H9 (cell line): ENCODE results near the gene WDR87. TPM values are rescaled to one million over a fixed set of nuclear protein-coding genes. Genes with fewer than 3 reads are reported as not detected.

Experiments
- DNase-seq: peaks from one replicate; pipeline ENCODE4 v3.0.0-alpha.2; 2017
- H2AFZ ChIP-seq: one replicate; pipeline ENCODE4 v1.6.1; 2013; ENCODE audit warnings: mild to moderate bottlenecking, low read length, control low read depth, moderate library complexity
- H2AK5ac ChIP-seq: 2 replicates; pipeline ENCODE4 v1.6.1; 2013; ENCODE audit warnings: low read length, control low read depth, mixed read lengths; ENCODE audit not compliant: insufficient read length
- H2BK120ac ChIP-seq: one replicate; pipeline ENCODE4 v1.6.1; 2013; ENCODE audit warnings: low read depth, mild to moderate bottlenecking, low read length, control low read depth, inconsistent platforms; ENCODE audit not compliant: poor library complexity, severe bottlenecking
- H2BK12ac ChIP-seq: 2 replicates; pipeline ENCODE4 v1.6.1; 2013; ENCODE audit warnings: low read length, control low read depth, mixed read lengths, low read depth; ENCODE audit not compliant: insufficient read length
- H2BK15ac ChIP-seq: 2 replicates; pipeline ENCODE4 v1.6.1; 2013; ENCODE audit warnings: low read depth, low read length, control low read depth
- H2BK20ac ChIP-seq: one replicate; pipeline ENCODE4 v1.6.1; 2013; ENCODE audit warnings: low read depth, mild to moderate bottlenecking, low read length, control low read depth, inconsistent platforms; ENCODE audit not compliant: poor library complexity, severe bottlenecking
- H2BK5ac ChIP-seq: 2 replicates; pipeline ENCODE4 v1.6.1; 2013; ENCODE audit warnings: low read length, control low read depth, mixed read lengths; ENCODE audit not compliant: insufficient read length
- H3K14ac ChIP-seq: 2 replicates; pipeline ENCODE4 v1.6.1; 2013; ENCODE audit warnings: low read length, control low read depth; ENCODE audit not compliant: insufficient read depth
- H3K18ac ChIP-seq: 2 replicates; pipeline ENCODE4 v1.6.1; 2013; ENCODE audit warnings: low read depth, mild to moderate bottlenecking, mixed read lengths, low read length, control low read depth; ENCODE audit not compliant: insufficient read length
- H3K23ac ChIP-seq: 2 replicates; pipeline ENCODE4 v1.6.1; 2013; ENCODE audit warnings: low read length, control low read depth, mixed read lengths, low read depth; ENCODE audit not compliant: insufficient read length
- H3K23me2 ChIP-seq: 2 replicates; pipeline ENCODE4 v1.6.1; 2013; ENCODE audit warnings: low read depth, mild to moderate bottlenecking, mixed read lengths, low read length, control low read depth; ENCODE audit not compliant: insufficient read length, poor library complexity, severe bottlenecking
- H3K27ac ChIP-seq: 2 replicates; pipeline ENCODE4 v1.5.1; 2013; ENCODE audit warnings: low read length, control low read depth, mixed read lengths, low read depth; ENCODE audit not compliant: insufficient read length
- H3K27me3 ChIP-seq: 2 replicates; pipeline ENCODE4 v1.6.1; 2013; ENCODE audit warnings: low read length, control low read depth, inconsistent platforms; ENCODE audit not compliant: insufficient read depth
- H3K4ac ChIP-seq: 2 replicates; pipeline ENCODE4 v1.6.1; 2013; ENCODE audit warnings: low read depth, mild to moderate bottlenecking, control low read depth, inconsistent platforms, low read length, moderate library complexity
- H3K4me1 ChIP-seq: 2 replicates; pipeline ENCODE4 v1.6.1; 2013; ENCODE audit warnings: low read length, control low read depth, inconsistent platforms; ENCODE audit not compliant: insufficient read depth
- H3K4me2 ChIP-seq: 2 replicates; pipeline ENCODE4 v1.6.1; 2013; ENCODE audit warnings: low read length, control low read depth, mixed read lengths; ENCODE audit not compliant: insufficient read length, insufficient read depth
- H3K56ac ChIP-seq: 2 replicates; pipeline ENCODE4 v1.6.1; 2013; ENCODE audit warnings: low read depth, mild to moderate bottlenecking, mixed read lengths, low read length, control low read depth; ENCODE audit not compliant: insufficient read length
- H3K79me1 ChIP-seq: 2 replicates; pipeline ENCODE4 v1.6.1; 2013; ENCODE audit warnings: low read depth, mild to moderate bottlenecking, moderate library complexity, low read length, control low read depth, inconsistent platforms; ENCODE audit not compliant: insufficient read depth, poor library complexity, severe bottlenecking
- H3K79me2 ChIP-seq: 2 replicates; pipeline ENCODE4 v1.6.1; 2013; ENCODE audit warnings: low read length, control low read depth, inconsistent platforms; ENCODE audit not compliant: insufficient read depth
- H3K9ac ChIP-seq: 2 replicates; pipeline ENCODE4 v1.6.1; 2013; ENCODE audit warnings: low read length, control low read depth, mixed read lengths; ENCODE audit not compliant: insufficient read length; ENCODE audit errors: extremely low read depth
- H3K9me3 ChIP-seq: one replicate; pipeline ENCODE4 v1.6.1; 2013; ENCODE audit warnings: low read depth, low read length, inconsistent platforms; ENCODE audit not compliant: control insufficient read depth
- H3T11ph ChIP-seq: one replicate; pipeline ENCODE4 v1.6.1; 2013; ENCODE audit warnings: mild to moderate bottlenecking, low read length, control low read depth, inconsistent platforms
- H4K20me1 ChIP-seq: one replicate; pipeline ENCODE4 v1.6.1; 2013; ENCODE audit not compliant: control insufficient read depth, insufficient read length, insufficient read depth
- H4K5ac ChIP-seq: 2 replicates; pipeline ENCODE4 v1.6.1; 2013; ENCODE audit warnings: low read depth, mild to moderate bottlenecking, mixed read lengths, low read length, control low read depth; ENCODE audit not compliant: insufficient read length
- H4K8ac ChIP-seq: replicated peaks from 2 replicates; pipeline ENCODE4 v1.6.1; 2013; ENCODE audit warnings: low read length, control low read depth, mixed read lengths, low read depth; ENCODE audit not compliant: insufficient read length
- H4K91ac ChIP-seq: 2 replicates; pipeline ENCODE4 v1.6.1; 2013; ENCODE audit warnings: low read depth, mild to moderate bottlenecking, moderate library complexity, mixed read lengths, low read length, control low read depth; ENCODE audit not compliant: insufficient read length
- H3K27ac Mint-ChIP-seq, 3 experiments: 2 replicates in 2 of 3; 3 replicates in 1 of 3; pipeline ENCODE4 v1.8.0; 2020 to 2021; ENCODE audit warnings: mixed read lengths in 3 of 3, mild to moderate bottlenecking in 1 of 3, moderate library complexity in 1 of 3
- H3K27me3 Mint-ChIP-seq: 2 replicates; pipeline ENCODE4 v1.8.0; 2021; ENCODE audit warnings: low read depth, mild to moderate bottlenecking, moderate library complexity, mixed read lengths
- H3K36me3 Mint-ChIP-seq, 3 experiments: 2 replicates in 2 of 3; 3 replicates in 1 of 3; pipeline ENCODE4 v1.8.0; 2020 to 2021; ENCODE audit warnings: low read depth in 3 of 3, mixed read lengths in 3 of 3; ENCODE audit not compliant: insufficient read depth in 1 of 3
- H3K4me1 Mint-ChIP-seq, 2 experiments: 2 replicates each; pipeline ENCODE4 v1.8.0; 2020; ENCODE audit warnings: mixed read lengths in 2 of 2
- H3K4me3 Mint-ChIP-seq, 2 experiments: 2 replicates in 1 of 2; 3 replicates in 1 of 2; pipeline ENCODE4 v1.8.0; 2020 to 2021; ENCODE audit warnings: mild to moderate bottlenecking in 2 of 2, mixed read lengths in 2 of 2, moderate library complexity in 1 of 2
- H3K9me3 Mint-ChIP-seq, 2 experiments: 2 replicates in 1 of 2; 3 replicates in 1 of 2; pipeline ENCODE4 v1.8.0; 2020; ENCODE audit warnings: mild to moderate bottlenecking in 2 of 2, mixed read lengths in 2 of 2, moderate library complexity in 1 of 2
- CTCF ChIP-seq: fragments of 200-600 bp; sonication (generic); conservative IDR thresholded peaks from 3 replicates; pipeline ENCODE4 v1.8.0; 2021; ENCODE audit warnings: antibody characterized with exemption, mild to moderate bottlenecking
- WGBS: extraction: QIAGEN DNeasy Blood & Tissue Kit; methylation state at CpG from one replicate; pipeline ENCODE4 v1.1.7; 2013; ENCODE audit warnings: missing lambda C conversion rate, low lambda C conversion rate, mixed read lengths; ENCODE audit not compliant: insufficient read length; ENCODE audit errors: extremely low coverage; 5-methylcytosine and 5-hydroxymethylcytosine counted together
- total RNA-seq: library from RNA; stranded (reverse); gene quantifications from 2 replicates; pipeline ENCODE4 v1.2.1, GENCODE V29; 2021

The WDR87 gene
- total RNA-seq, 1 experiment from 2014 or later, result not detected

DNA sequence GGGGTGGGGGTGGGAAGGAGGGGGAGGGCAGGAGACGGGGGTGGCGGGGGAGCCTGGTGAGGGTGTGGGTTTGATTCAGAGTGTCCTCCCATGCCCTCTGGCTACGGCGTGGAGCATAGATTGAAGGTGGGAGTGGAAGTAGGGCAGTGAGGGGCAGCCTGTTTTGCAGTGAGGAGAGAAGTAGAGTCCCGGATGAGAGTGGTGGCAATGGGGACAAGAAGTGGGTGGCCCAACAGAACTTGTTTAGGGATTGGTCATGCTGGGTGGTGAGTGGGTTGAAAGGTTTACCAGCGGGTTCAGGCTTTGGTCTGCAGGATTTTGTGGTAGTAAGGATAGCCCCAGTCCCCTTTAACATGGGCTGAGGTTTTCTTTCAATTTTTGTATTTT lies 36.1 kb upstream of the WDR87 start:
- Mint-ChIP-seq H3K36me3 (peaks cover 9 to 11% (median 10%) of the 10 kb centered on the region in 3 experiments; a peak in 6 of 7 replicates), H3K27ac (0 out of 7 replicates have a peak overlapping the region, but pooled peaks of 1 of the 3 experiments have one; percentile 32), H3K4me3 (no peak overlapping the region), H3K9me3 (peaks cover 7 to 9% of the 10 kb centered on the region in 2 experiments; a peak in 4 of 5 replicates), H3K4me1 (peaks cover 0 to 14% of the 10 kb centered on the region in 2 experiments; a peak in 2 of 4 replicates), H3K27me3 (no peaks in the 10 kb centered on the region)
- no peak overlapping the region for H3T11ph ChIP-seq
- DNase-seq, result no peak
- H2AK5ac ChIP-seq, result no peak overlapping the region
- no peak for TF ChIP-seq CTCF
- no CpG with 5 or more reads among the region's 6 CpGs for WGBS
- peaks cover 6% of the 10 kb centered on the region for H3K23me2 ChIP-seq
- H3K79me2 ChIP-seq, result no peaks in the 10 kb centered on the region
- no peak overlapping the region for H3K18ac ChIP-seq
- no peak overlapping the region for H3K23ac ChIP-seq
- H4K91ac ChIP-seq, result no peak overlapping the region
- H4K5ac ChIP-seq, result no peak overlapping the region
- no peaks in the 10 kb centered on the region for H3K27me3 ChIP-seq
- H3K4ac ChIP-seq, result no peak overlapping the region
- H2AFZ ChIP-seq, result no peak overlapping the region
- no peak overlapping the region for H2BK12ac ChIP-seq
- H4K20me1 ChIP-seq, result no peaks in the 10 kb centered on the region
- no peak overlapping the region for H3K27ac ChIP-seq
- no peaks in the 10 kb centered on the region for H3K4me1 ChIP-seq
- H3K56ac ChIP-seq, result no peak overlapping the region
- no peak overlapping the region for H3K14ac ChIP-seq
- no peak overlapping the region for H2BK20ac ChIP-seq
- H3K9me3 ChIP-seq, result no peaks in the 10 kb centered on the region
- H2BK5ac ChIP-seq, result no peak overlapping the region
- no peak overlapping the region for H3K4me2 ChIP-seq
- no peak overlapping the region for H3K9ac ChIP-seq
- no peak overlapping the region; the same call in 1 of the 2 replicates for H2BK15ac ChIP-seq
- no peak overlapping the region for H2BK120ac ChIP-seq
- H4K8ac ChIP-seq, result no peak overlapping the region
- H3K79me1 ChIP-seq, result peaks cover 3% of the 10 kb centered on the region
